Thyroid gland (tissue), 4 donors: Measurements from ENCODE around the gene WFIKKN2.

Experiments used
- CTCF ChIP-seq, 6 experiments: fragments of 200-600 bp in 3 of 6; fragments of 450-650 bp in 3 of 6; sonication (generic) in 3 of 6; IDR thresholded peaks; one replicate each; pipeline ENCODE4 v1.5.1; 2016 to 2019; ENCODE audit warnings: antibody characterized with exemption in 6 of 6, mild to moderate bottlenecking in 2 of 6, inconsistent platforms in 1 of 6, moderate library complexity in 1 of 6
- POLR2A ChIP-seq, 2 donors: fragments of 450-650 bp; IDR thresholded peaks; one replicate each; pipeline ENCODE4 v1.6.1; 2017; ENCODE audit warnings: antibody characterized with exemption in 2 of 2, mild to moderate bottlenecking in 2 of 2, moderate library complexity in 1 of 2

GRCh38 chr17:50855708-50856330, 20.4 kb downstream of the WFIKKN2 start:
- TF ChIP-seq POLR2A (IDR thresholded peaks at IDR 0.05) = no peak
- TF ChIP-seq CTCF (IDR thresholded peaks at IDR 0.05) = no peak
